GM19351 (cell line): ENCODE results near the gene ATG7.

ENCODE experiments used
- ATAC-seq: cut with Tn5 transposase; IDR thresholded peaks from one replicate; pipeline ENCODE4 v1.9.1; 2021; ENCODE audit warnings: mild to moderate bottlenecking, moderate library complexity; ENCODE audit not compliant: unreplicated experiment

ATG7 gene, protein sequence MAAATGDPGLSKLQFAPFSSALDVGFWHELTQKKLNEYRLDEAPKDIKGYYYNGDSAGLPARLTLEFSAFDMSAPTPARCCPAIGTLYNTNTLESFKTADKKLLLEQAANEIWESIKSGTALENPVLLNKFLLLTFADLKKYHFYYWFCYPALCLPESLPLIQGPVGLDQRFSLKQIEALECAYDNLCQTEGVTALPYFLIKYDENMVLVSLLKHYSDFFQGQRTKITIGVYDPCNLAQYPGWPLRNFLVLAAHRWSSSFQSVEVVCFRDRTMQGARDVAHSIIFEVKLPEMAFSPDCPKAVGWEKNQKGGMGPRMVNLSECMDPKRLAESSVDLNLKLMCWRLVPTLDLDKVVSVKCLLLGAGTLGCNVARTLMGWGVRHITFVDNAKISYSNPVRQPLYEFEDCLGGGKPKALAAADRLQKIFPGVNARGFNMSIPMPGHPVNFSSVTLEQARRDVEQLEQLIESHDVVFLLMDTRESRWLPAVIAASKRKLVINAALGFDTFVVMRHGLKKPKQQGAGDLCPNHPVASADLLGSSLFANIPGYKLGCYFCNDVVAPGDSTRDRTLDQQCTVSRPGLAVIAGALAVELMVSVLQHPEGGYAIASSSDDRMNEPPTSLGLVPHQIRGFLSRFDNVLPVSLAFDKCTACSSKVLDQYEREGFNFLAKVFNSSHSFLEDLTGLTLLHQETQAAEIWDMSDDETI

DNA sequence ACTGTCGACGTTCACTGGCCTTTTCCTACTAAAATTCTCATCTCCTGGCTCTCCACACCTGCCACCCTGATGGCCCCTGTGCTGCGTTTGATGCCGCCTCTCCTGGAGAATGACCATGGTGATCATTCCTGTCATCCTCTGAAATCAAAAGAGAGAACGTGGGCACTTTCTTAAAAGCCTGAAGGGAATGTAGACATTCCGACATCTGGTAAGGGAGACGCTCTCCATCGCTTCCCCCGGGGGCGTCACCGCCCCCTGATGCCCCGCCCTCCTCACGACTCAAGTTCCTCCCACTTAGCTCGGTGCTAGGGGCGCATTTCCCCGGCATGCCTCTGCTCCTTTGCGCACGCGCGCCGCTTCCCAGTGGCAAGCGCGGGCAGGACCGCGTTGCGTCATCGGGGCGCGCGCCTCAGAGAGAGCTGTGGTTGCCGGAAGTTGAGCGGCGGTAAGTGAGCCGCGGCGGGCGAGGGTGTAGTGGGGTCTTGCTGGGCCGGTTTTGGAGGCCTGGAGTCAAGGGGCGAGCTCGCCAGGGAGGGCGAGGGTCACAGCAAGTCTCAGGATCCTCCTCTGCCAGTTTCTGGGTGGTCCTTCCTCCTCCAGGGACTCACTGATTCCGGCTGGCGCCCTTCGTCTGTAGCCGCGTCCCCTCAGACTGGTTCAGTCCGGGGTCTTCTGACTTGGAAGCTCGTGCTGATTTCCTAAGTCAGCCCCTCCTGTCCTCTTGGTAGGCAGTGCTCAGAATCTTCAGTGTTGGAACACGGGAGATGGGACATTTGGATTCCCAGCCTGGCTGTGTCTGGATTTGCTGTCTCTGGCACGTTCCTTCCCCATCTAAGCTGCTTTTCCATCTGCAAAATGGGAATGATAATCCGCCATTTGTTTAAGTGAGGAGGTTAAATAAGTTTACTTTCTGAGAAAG, at the start of gene ATG7:
Gene ATG7, plus strand, starts transcription at position 412 of the 919 bp plus-strand sequence. CDS start 26,299 bp downstream, outside the sequence.
- peak; percentile 94 for ATAC-seq

DNA sequence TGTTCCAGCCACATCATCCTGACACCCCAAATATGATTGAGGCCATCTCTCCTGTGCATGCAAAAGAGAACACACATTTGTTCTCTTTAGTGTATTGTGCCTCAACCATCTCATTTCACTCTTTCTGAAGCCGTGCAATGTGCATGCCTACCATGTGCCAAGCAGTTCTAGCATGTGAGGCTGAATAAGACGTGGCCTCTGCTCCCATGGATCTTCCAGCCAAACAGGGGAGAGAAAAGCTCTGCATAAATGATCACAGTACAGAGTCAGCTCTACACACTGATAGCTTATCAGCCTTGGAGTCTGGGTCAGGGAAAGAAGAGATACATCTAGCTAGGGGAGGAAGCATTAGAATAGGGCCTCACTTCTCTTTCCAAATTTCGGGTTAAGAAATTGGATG, 48.2 kb upstream of the ATG7 start:
- no peak for ATAC-seq

- ATAC-seq: no peak
Observed at GRCh38 chr3:11224870-11225229, 47.3 kb upstream of the ATG7 start.

DNA sequence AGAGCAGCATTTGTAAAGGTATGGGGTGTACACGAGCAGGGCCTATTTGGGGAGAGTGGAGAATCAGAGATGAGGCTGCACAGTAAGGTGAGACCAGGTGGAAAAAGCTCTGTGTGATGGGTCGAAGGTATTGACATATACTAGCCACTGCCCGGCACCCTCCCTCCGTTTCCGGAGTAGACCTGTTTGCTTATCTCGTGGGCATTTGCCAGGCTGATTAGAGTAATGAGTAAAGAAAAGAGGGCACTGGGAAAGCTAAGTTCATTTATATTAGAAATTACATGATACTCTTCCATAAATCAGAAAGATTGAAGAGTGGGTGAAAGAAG, 46.2 kb upstream of the ATG7 start:
- ATAC-seq: no peak

DNA sequence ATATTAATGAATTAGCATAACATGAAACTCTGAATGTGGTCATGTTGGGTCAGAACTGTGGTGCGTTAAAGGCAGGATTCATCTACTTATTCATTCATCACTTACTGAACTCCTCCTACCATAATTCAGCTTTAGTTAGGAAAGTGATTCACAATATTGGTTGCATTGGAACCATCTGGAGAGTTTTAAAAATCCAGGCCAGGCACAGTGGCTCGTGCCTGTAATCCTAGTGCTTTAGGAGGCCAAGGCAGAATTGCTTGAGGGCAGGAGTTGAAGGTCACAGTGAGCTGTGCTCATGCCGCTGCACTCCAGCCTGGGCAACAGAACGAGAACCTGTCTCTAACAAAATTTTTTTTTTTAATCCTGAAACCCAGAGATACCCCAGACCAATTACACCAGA, 44.2 kb upstream of the ATG7 start:
- ATAC-seq: no peak

- ATAC-seq: no peak
Observed at GRCh38 chr3:11230125-11230524, 42.1 kb upstream of the ATG7 start.

- ATAC-seq: no peak
Observed at GRCh38 chr3:11230832-11231231, 41.4 kb upstream of the ATG7 start.

DNA sequence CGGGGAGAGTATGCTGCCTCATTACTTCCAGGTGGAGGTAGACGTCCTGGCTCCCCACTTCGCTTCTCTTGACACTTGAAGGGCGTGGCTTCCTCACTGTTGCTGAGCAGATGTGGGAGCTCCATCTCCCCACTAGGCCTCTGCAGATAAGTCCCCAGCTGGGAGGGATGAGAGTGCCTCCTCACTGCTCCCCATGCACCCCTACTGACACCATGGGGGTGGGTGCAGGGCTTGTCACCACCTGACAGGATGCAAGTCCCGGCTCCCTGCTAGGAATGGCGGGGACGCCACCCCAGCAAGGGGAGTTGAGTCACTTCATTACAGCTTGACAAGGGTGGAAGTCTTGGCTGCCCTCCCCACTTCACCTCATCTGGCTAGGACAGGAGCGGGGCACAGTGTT, 36.8 kb upstream of the ATG7 start:
- no peak for ATAC-seq

- peak; percentile 71 for ATAC-seq
Observed at GRCh38 chr3:11236588-11237461, 35.4 kb upstream of the ATG7 start.

GRCh38 chr3:11238060-11238459, 34.1 kb upstream of the ATG7 start:
- ATAC-seq: no peak

DNA sequence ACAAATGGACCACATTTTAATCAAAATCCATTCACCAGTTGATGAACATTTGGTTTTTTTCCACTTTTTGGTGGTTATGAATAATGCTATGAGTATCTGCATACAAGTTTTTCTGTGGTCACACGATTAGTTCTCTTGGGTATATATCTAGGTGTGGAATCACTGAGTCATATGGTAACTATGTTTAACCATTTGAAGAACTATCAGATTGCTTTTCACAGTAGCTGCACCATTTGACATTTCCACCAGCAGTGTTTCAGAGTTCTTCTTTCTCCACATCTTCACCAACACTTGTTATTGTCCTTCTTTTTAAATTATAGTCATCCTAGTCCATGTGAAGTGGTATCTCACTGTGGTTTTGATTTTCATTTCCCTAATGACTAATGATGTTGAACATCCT, 33.3 kb upstream of the ATG7 start:
- no peak for ATAC-seq

DNA sequence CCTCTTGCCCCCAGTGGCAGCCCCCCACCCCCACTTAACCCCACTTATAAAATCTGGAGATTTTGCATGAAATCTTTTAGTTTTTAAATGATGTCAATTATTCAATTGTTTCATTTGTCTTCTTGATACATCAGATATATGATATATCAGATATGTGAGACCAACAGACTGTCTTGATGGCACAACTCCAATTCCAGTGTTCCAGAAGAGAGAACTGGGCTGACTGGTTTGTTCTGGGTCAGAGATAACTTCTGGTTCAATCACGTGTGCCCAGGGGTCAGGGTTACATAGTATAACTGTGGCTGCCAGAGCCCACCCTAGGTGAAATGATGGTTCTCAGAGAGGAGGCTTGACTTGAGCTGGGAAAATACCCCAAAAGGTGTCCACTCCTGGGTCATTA, 32.4 kb upstream of the ATG7 start:
- ATAC-seq: no peak

- no peak for ATAC-seq
Observed at GRCh38 chr3:11240496-11240895, 31.7 kb upstream of the ATG7 start.

GRCh38 chr3:11244121-11244677, 28.0 kb upstream of the ATG7 start:
- no peak for ATAC-seq

GRCh38 chr3:11245276-11245675, 26.9 kb upstream of the ATG7 start:
- ATAC-seq: no peak

DNA sequence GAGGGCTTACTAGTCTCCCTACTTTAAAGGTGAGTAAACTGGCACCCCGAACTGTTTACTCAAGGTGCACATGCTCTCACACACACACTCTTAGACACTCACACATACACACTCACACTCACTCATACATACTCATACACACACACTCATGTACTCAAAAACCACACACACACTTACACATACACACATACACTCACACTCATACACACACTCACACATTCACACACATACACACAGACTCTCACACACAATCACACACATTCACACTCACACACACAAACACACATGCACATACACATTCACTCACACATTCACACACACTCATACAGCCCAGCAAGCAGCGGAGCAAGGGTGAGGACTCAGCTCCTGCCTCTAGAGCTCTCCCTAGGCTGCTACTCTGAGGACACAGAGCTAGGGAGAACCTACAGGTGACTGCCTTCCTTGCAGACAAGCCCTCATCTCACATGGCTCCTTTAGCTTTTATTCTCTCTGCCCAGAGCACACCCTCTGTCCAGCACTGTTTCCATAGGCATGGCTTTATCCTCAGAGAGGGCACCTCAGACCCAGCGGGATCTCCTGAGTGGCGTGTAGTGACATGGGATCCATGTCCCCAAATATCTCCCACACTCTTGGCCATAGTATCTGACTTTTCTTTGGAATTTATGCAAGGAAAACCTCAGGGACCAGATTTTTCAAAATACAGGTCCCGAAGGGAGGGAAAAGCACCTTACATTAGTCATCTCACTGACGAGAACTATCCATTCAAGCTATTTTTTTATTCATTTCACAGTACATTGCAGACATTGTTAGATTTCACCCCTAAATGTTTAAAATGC, 26.2 kb upstream of the ATG7 start:
- no peak for ATAC-seq

- ATAC-seq: no peak
Observed at GRCh38 chr3:11246663-11246970, 25.6 kb upstream of the ATG7 start.

DNA sequence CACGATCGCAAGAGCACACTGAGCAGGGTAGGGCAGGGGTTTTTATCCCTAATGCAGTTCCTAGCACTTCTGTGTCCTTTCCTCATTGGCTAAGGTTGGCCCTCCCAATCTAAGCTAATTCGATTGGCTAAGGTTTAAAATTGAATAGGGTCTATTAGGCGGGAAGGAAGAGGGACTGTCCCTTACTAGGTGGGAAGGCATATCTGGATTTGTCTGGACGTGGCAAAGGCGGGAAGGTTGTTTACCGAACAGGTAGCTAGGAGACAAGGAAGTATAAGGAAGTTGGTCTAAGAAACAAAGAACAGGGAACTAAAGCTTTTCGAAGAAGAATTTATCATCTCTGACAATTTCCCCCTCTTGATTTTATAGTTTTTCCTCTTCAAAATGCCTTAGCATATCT, 24.8 kb upstream of the ATG7 start:
- ATAC-seq: no peak

GRCh38 chr3:11248596-11248995, 23.6 kb upstream of the ATG7 start:
- ATAC-seq: no peak
